OCI-LY7 (cell line): ENCODE results near the gene PTCD1. TPM values are rescaled to one million over a fixed set of nuclear protein-coding genes. Genes with fewer than 3 reads are reported as not detected.

Experiments used
- BruUV-seq: library from RNA; stranded (reverse); fragments of 400-500 nt; replicated peaks from 2 replicates; lab custom pipeline; 2021; lab: Mats Ljungman, UMichigan
- CTCF ChIA-PET: fragments of 300-600 bp; sonication (Branson Sonifier 250); formaldehyde crosslinking; loops from one replicate; lab custom pipeline; 2022; ENCODE audit warnings: antibody characterized with exemption; ENCODE audit not compliant: unreplicated experiment; lab: Charles Lee
- POLR2A ChIA-PET: fragments of 300-600 bp; sonication (Branson Sonifier 250); formaldehyde crosslinking; loops from one replicate; lab custom pipeline; 2022; ENCODE audit warnings: antibody characterized with exemption; lab: Charles Lee
- DNase-seq: peaks from one replicate; pipeline ENCODE4 v3.0.0-alpha.2; 2015; ENCODE audit warnings: low spot score
- H2AFZ ChIP-seq: fragments of 200-600 bp; sonication (generic), shearing (Covaris generic); 2 replicates; pipeline ENCODE4 v1.6.1; 2014; ENCODE audit warnings: mild to moderate bottlenecking, antibody characterized with exemption, low read length, moderate library complexity
- H3K27ac ChIP-seq: fragments of 200-600 bp; sonication (generic); 2 replicates; pipeline ENCODE4 v1.5.1; 2014; ENCODE audit warnings: mixed run types, low read depth, mild to moderate bottlenecking, moderate library complexity, low read length, inconsistent platforms; ENCODE audit not compliant: poor library complexity, severe bottlenecking
- H3K36me3 ChIP-seq: fragments of 200-600 bp; sonication (generic); 2 replicates; pipeline ENCODE4 v1.6.1; 2014; ENCODE audit warnings: mild to moderate bottlenecking, antibody characterized with exemption, low read length, moderate library complexity, mixed read lengths; ENCODE audit not compliant: insufficient read depth
- H3K4me1 ChIP-seq: fragments of 200-600 bp; sonication (generic); 2 replicates; pipeline ENCODE4 v1.5.1; 2014; ENCODE audit warnings: mild to moderate bottlenecking, low read length; ENCODE audit not compliant: insufficient read depth, poor library complexity, severe bottlenecking
- H3K4me2 ChIP-seq: fragments of 200-600 bp; sonication (generic); 2 replicates; pipeline ENCODE4 v1.6.1; 2014; ENCODE audit warnings: mild to moderate bottlenecking, low read length
- H3K4me3 ChIP-seq: fragments of 200-600 bp; sonication (generic); 2 replicates; pipeline ENCODE4 v1.5.1; 2014; ENCODE audit warnings: mild to moderate bottlenecking, low read depth, low read length; ENCODE audit not compliant: poor library complexity, severe bottlenecking
- H3K79me2 ChIP-seq: fragments of 200-600 bp; sonication (generic); 2 replicates; pipeline ENCODE4 v1.6.1; 2016; ENCODE audit warnings: low read depth, mild to moderate bottlenecking, low read length, moderate library complexity, mixed read lengths; ENCODE audit not compliant: insufficient read depth
- H3K9me2 ChIP-seq: fragments of 200-600 bp; sonication (generic); 2 replicates; pipeline ENCODE4 v1.6.1; 2016; ENCODE audit warnings: mild to moderate bottlenecking, low read length, mixed read lengths; ENCODE audit not compliant: insufficient read depth
- H3K9me3 ChIP-seq: fragments of 200-600 bp; sonication (generic); 2 replicates; pipeline ENCODE4 v1.6.1; 2014; ENCODE audit warnings: mild to moderate bottlenecking, mixed run types, low read length, mixed read lengths
- H4K20me1 ChIP-seq: fragments of 200-600 bp; sonication (generic); 2 replicates; pipeline ENCODE4 v1.6.1; 2014; ENCODE audit warnings: mild to moderate bottlenecking, antibody characterized with exemption, low read length, moderate library complexity, mixed read lengths; ENCODE audit not compliant: insufficient read depth
- EZH2phosphoT487 ChIP-seq: fragments of 200-600 bp; sonication (generic); IDR thresholded peaks from 2 replicates; pipeline ENCODE4 v1.6.1; 2018; ENCODE audit warnings: low read depth, borderline replicate concordance, mild to moderate bottlenecking, mixed run types, antibody characterized with exemption, low read length, moderate library complexity, mixed read lengths
- intact Hi-C: fragments of 100-400 bp; cut with micrococcal nuclease; formaldehyde crosslinking; loops from one replicate; pipeline ENCODE4 v1.10.0; 2022; ENCODE audit not compliant: unreplicated experiment
- total RNA-seq, 2 experiments: library from RNA; depleted of rRNA in 1 of 2; stranded (reverse); fragments of >200 nt in 1 of 2; shearing (Covaris generic) in 1 of 2; gene quantifications; 2 replicates each; pipeline ENCODE4 v1.2.3, GENCODE V29; 2014 to 2022
- TF ChIP-seq, protein P1 (sequence below): fragments of 200-600 bp; sonication (generic); conservative IDR thresholded peaks from 2 replicates; pipeline ENCODE4 v1.5.1; 2014; ENCODE audit warnings: mild to moderate bottlenecking, antibody characterized with exemption, low read length, moderate library complexity, mixed read lengths

PTCD1 gene
- total RNA-seq, 2 experiments from 2014 or later, result 11.0 to 11.3 TPM

GRCh38 chr7:99420213-99420612 is 18.4 kb downstream of the PTCD1 start:
- no peak for DNase-seq
- Histone ChIP-seq H3K36me3 (peaks cover 96% of the 10 kb centered on the region), H3K9me3 (no peaks in the 10 kb centered on the region), H3K79me2 (no peaks in the 10 kb centered on the region), H3K4me2 (no peak overlapping the region), H2AFZ (no peak overlapping the region), H3K4me3 (no peak overlapping the region), H3K4me1 (no peaks in the 10 kb centered on the region), H3K27ac (no peak overlapping the region), H3K9me2 (no peaks in the 10 kb centered on the region), H4K20me1 (no peaks in the 10 kb centered on the region)
- CTCF ChIA-PET, result no interaction called here
- BruUV-seq, result no TSS peak
- intact Hi-C loops, result no loop called here
- POLR2A ChIA-PET, result interaction anchor here (0.6 to 1.3 kb wide), 3 partner anchors 10 to 51 kb away, joined by 3 to 8 read pairs (median 4); no protein-coding TSS in a partner anchor
- TF ChIP-seq EZH2phosphoT487, result no peak
- TF ChIP-seq, protein P1, sequence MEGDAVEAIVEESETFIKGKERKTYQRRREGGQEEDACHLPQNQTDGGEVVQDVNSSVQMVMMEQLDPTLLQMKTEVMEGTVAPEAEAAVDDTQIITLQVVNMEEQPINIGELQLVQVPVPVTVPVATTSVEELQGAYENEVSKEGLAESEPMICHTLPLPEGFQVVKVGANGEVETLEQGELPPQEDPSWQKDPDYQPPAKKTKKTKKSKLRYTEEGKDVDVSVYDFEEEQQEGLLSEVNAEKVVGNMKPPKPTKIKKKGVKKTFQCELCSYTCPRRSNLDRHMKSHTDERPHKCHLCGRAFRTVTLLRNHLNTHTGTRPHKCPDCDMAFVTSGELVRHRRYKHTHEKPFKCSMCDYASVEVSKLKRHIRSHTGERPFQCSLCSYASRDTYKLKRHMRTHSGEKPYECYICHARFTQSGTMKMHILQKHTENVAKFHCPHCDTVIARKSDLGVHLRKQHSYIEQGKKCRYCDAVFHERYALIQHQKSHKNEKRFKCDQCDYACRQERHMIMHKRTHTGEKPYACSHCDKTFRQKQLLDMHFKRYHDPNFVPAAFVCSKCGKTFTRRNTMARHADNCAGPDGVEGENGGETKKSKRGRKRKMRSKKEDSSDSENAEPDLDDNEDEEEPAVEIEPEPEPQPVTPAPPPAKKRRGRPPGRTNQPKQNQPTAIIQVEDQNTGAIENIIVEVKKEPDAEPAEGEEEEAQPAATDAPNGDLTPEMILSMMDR, result no peak

GRCh38 chr7:99419323-99420021 is 19.1 kb downstream of the PTCD1 start:
- no peaks in the 10 kb centered on the region for H3K9me3 ChIP-seq
- no peak overlapping the region for H3K4me3 ChIP-seq
- no peak for DNase-seq
- intact Hi-C loops, result no loop called here
- no peak overlapping the region for H3K27ac ChIP-seq
- no peak overlapping the region for H2AFZ ChIP-seq
- no TSS peak for BruUV-seq
- TF ChIP-seq EZH2phosphoT487, result no peak
- TF ChIP-seq, protein P1, result no peak
- POLR2A ChIA-PET, result interaction anchor here (1.2 kb wide), 1 partner anchor 10 kb away, joined by 4 read pairs; no protein-coding TSS in a partner anchor
- H4K20me1 ChIP-seq, result no peaks in the 10 kb centered on the region
- no peaks in the 10 kb centered on the region for H3K79me2 ChIP-seq
- no peaks in the 10 kb centered on the region for H3K4me1 ChIP-seq
- CTCF ChIA-PET, result no interaction called here
- no peaks in the 10 kb centered on the region for H3K9me2 ChIP-seq
- H3K36me3 ChIP-seq, result peaks cover 98% of the 10 kb centered on the region
- no peak overlapping the region for H3K4me2 ChIP-seq

DNA sequence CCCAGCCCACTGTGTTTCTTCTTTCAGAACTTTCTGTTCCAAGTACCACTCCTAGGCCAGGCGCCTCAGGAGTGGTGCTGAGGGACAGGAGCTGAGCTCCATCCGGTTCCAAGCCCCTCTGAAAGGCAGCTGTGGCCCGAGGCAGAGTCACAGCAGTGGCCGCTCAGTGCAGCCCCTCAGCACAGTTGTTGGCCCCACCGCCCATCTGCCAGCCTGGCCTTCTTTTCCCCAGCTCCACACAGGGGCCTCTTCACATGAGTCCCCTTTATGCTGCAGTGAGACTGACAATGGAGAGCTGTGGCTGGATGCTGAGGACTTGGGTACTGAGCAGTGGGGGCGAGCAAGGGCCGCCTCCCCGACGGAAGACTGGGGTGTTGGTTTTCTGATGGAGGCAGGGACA is 20.3 kb downstream of the PTCD1 start:
- Histone ChIP-seq H4K20me1 (no peaks in the 10 kb centered on the region), H3K36me3 (peaks cover 96% of the 10 kb centered on the region), H3K79me2 (no peaks in the 10 kb centered on the region), H3K4me2 (no peak overlapping the region), H3K9me3 (no peaks in the 10 kb centered on the region), H3K4me3 (no peak overlapping the region), H3K9me2 (no peaks in the 10 kb centered on the region), H3K27ac (no peak overlapping the region), H2AFZ (no peak overlapping the region), H3K4me1 (no peaks in the 10 kb centered on the region)
- no TSS peak for BruUV-seq
- POLR2A ChIA-PET, result no interaction called here
- no peak for DNase-seq
- TF ChIP-seq EZH2phosphoT487, result no peak
- TF ChIP-seq, protein P1, result no peak
- intact Hi-C loops, result no loop called here
- CTCF ChIA-PET, result no interaction called here
